Measurements from ENCODE around the gene AOPEP. TPM values are rescaled to one million over a fixed set of nuclear protein-coding genes. Genes with fewer than 3 reads are reported as not detected.
A peak's percentile ranks its signal among the peaks of the same experiment; 100 is the strongest.

The AOPEP gene
- total and polyA plus RNA-seq, 2 of the 13 experiments (the other 11 are each of a cell fraction or from before 2014, with no cell fraction given) = 22.2 to 41.6 TPM

DNA sequence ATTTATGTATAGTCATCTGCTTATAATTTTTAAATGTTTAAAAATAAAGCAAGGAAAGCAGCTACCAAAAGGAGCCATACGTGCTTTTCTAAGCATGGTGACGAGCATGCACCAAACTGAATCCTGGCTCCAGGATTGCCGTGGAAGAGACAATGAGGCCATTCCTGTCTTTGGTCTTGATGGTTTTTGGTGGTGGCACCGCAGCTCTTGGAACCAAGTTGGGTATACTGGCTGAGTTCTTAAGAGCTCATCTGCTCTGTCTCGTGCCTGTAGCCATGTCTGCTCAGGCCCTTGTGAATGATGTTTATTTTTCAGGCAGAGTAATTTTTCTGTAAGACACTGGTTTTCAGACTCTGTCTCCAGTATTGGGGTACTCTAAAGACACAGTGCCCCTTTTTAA, 345.0 kb downstream of the AOPEP start:
- Histone ChIP-seq H3K36me3 (replicated peaks in 1 of 2; ENCODE audit: control insufficient read depth in 1 of 2, insufficient read depth in 2 of 2, low read length in 2 of 2) (peaks cover 30 to 68% of the 10 kb centered on the region in 2 experiments), H3K9ac (ENCODE audit: insufficient read depth, low read depth, low read length) (no peak overlapping the region), H3K4me2 (ENCODE audit: low read depth, low read length) (no peak overlapping the region), H2AFZ (ENCODE audit: low read length) (no peak overlapping the region), H3K27ac (ENCODE audit: extremely low read length, insufficient read depth, low read length) (no peak overlapping the region), H3K9me3 (ENCODE audit: low read length) (no peaks in the 10 kb centered on the region), H3K4me3 (replicated peaks in 1 of 3; ENCODE audit: insufficient read depth in 1 of 3, low read depth in 2 of 3, low read length in 3 of 3) (no peak overlapping the region), H3K4me1 (ENCODE audit: insufficient read depth, low read length) (peaks cover 54% of the 10 kb centered on the region), H4K20me1 (ENCODE audit: insufficient read depth, low read length) (peaks cover 28% of the 10 kb centered on the region), H3K27me3 (ENCODE audit: control insufficient read depth in 1 of 2, insufficient read depth in 2 of 2, low read length in 2 of 2) (no peaks in the 10 kb centered on the region), H3K79me2 (ENCODE audit: insufficient read depth, low read length) (peaks cover 96% of the 10 kb centered on the region)
- DNase-seq (ENCODE audit: low spot score) (no peak), FAIRE-seq (no peak), ATAC-seq (no peak)
- 100% methylated on average over 5 of the region's 5 CpGs for WGBS (ENCODE audit: low lambda C conversion rate)
- ChIA-PET POLR2A (interaction anchor here (1.5 kb wide), 1 partner anchor 64 kb away, joined by 15 read pairs; no protein-coding TSS in a partner anchor), CTCF (ENCODE audit: low intra/inter-chr PET ratio, low total read pairs) (no interaction called here)
- BruUV-seq (replicated peaks) = no TSS peak
- TF ChIP-seq FOXK1 (CRISPR knock-in tag; IDR thresholded peaks at IDR 0.05; ENCODE audit: borderline replicate concordance, low read depth) = no peak
- TF ChIP-seq NFYC (CRISPR knock-in tag; IDR thresholded peaks at IDR 0.05) = no peak
- TF ChIP-seq TRAFD1 (CRISPR knock-in tag; IDR thresholded peaks at IDR 0.05; ENCODE audit: borderline replicate concordance) = no peak
- TF ChIP-seq RBM22 (optimal IDR thresholded peaks at IDR 0.05; ENCODE audit: low read length) = peak; percentile 69
- intact Hi-C loops (cut with micrococcal nuclease; ENCODE audit: unreplicated experiment) = no loop called here
- in situ Hi-C loops (cut with HindIII; ENCODE audit: extremely low pct_ligation_motif_present, low pct_unique_long_range_greater_than_20kb) = no loop called here

GRCh38 chr9:95071925-95072324, 345.4 kb downstream of the AOPEP start:
- H3K27me3 ChIP-seq (ENCODE audit: control insufficient read depth in 1 of 2, insufficient read depth in 2 of 2, low read length in 2 of 2) = no peaks in the 10 kb centered on the region
- BruUV-seq (replicated peaks) = no TSS peak
- peaks cover 26 to 66% of the 10 kb centered on the region in 2 experiments for H3K36me3 ChIP-seq (replicated peaks in 1 of 2; ENCODE audit: control insufficient read depth in 1 of 2, insufficient read depth in 2 of 2, low read length in 2 of 2)
- in situ Hi-C loops (cut with HindIII; ENCODE audit: extremely low pct_ligation_motif_present, low pct_unique_long_range_greater_than_20kb) = no loop called here
- H3K9me3 ChIP-seq (ENCODE audit: low read length) = no peaks in the 10 kb centered on the region
- H3K4me3 ChIP-seq (replicated peaks in 1 of 3; ENCODE audit: insufficient read depth in 1 of 3, low read depth in 2 of 3, low read length in 3 of 3) = no peak overlapping the region
- FAIRE-seq = no peak
- ATAC-seq = no peak
- peaks cover 30% of the 10 kb centered on the region for H4K20me1 ChIP-seq (ENCODE audit: insufficient read depth, low read length)
- ChIA-PET CTCF (ENCODE audit: low intra/inter-chr PET ratio, low total read pairs) (no interaction called here), POLR2A (no interaction called here)
- H2AFZ ChIP-seq (ENCODE audit: low read length) = no peak overlapping the region
- intact Hi-C loops (cut with micrococcal nuclease; ENCODE audit: unreplicated experiment) = no loop called here
- no peak overlapping the region for H3K27ac ChIP-seq (ENCODE audit: extremely low read length, insufficient read depth, low read length)
- H3K9ac ChIP-seq (ENCODE audit: insufficient read depth, low read depth, low read length) = no peak overlapping the region
- peaks cover 96% of the 10 kb centered on the region for H3K79me2 ChIP-seq (ENCODE audit: insufficient read depth, low read length)
- peaks cover 54% of the 10 kb centered on the region for H3K4me1 ChIP-seq (ENCODE audit: insufficient read depth, low read length)
- no peak overlapping the region for H3K4me2 ChIP-seq (ENCODE audit: low read depth, low read length)
- WGBS (ENCODE audit: low lambda C conversion rate) = 91% methylated on average over 2 of the region's 5 CpGs
- no peak for DNase-seq (ENCODE audit: low spot score)
- TF ChIP-seq CBX1 (IDR thresholded peaks at IDR 0.05; ENCODE audit: low read depth) (no peak), ZFP36L1 (CRISPR knock-in tag; IDR thresholded peaks at IDR 0.05) (no peak), ZNF616 (CRISPR knock-in tag; IDR thresholded peaks at IDR 0.05; ENCODE audit: low read depth) (no peak), ZNF75D (CRISPR knock-in tag; IDR thresholded peaks at IDR 0.05; ENCODE audit: borderline replicate concordance) (no peak), SIN3B (IDR thresholded peaks at IDR 0.05; ENCODE audit: low read length) (no peak), NR1H2 (CRISPR knock-in tag; IDR thresholded peaks at IDR 0.05; ENCODE audit: borderline replicate concordance, low read depth) (no peak), ISL2 (CRISPR knock-in tag; IDR thresholded peaks at IDR 0.05) (no peak), ZFP36L2 (CRISPR knock-in tag; IDR thresholded peaks at IDR 0.05) (no peak), SIX4 (CRISPR knock-in tag; IDR thresholded peaks at IDR 0.05) (no peak), NONO (IDR thresholded peaks at IDR 0.05) (no peak), NONO (CRISPR knock-in tag; conservative IDR thresholded peaks at IDR 0.05) (no peak), HMG20A (CRISPR knock-in tag; IDR thresholded peaks at IDR 0.05; ENCODE audit: borderline replicate concordance) (no peak), CHCHD3 (CRISPR knock-in tag; IDR thresholded peaks at IDR 0.05) (no peak), GPN1 (CRISPR knock-in tag; IDR thresholded peaks at IDR 0.05; ENCODE audit: borderline replicate concordance) (no peak), ZNF772 (CRISPR knock-in tag; IDR thresholded peaks at IDR 0.05) (no peak), ZNF558 (CRISPR knock-in tag; IDR thresholded peaks at IDR 0.05; ENCODE audit: borderline replicate concordance) (no peak), ZNF850 (CRISPR knock-in tag; conservative IDR thresholded peaks at IDR 0.05) (no peak), ZMYM3 (CRISPR knock-in tag; IDR thresholded peaks at IDR 0.05) (no peak)
